Stimulated activated CD8-positive, alpha-beta memory T cell treated with anti-CD3 and anti-CD28 coated beads, Interleukin-7, amount 100 ng/mL, for 24 hours (primary cell): Measurements from ENCODE around the gene IFITM5.
A peak's percentile ranks its signal among the peaks of the same experiment; 100 is the strongest.

ENCODE experiments used
- DNase-seq: peaks from one replicate; pipeline ENCODE4 v3.0.0-alpha.2; 2020; ENCODE audit warnings: low read depth

IFITM5 gene

DNA sequence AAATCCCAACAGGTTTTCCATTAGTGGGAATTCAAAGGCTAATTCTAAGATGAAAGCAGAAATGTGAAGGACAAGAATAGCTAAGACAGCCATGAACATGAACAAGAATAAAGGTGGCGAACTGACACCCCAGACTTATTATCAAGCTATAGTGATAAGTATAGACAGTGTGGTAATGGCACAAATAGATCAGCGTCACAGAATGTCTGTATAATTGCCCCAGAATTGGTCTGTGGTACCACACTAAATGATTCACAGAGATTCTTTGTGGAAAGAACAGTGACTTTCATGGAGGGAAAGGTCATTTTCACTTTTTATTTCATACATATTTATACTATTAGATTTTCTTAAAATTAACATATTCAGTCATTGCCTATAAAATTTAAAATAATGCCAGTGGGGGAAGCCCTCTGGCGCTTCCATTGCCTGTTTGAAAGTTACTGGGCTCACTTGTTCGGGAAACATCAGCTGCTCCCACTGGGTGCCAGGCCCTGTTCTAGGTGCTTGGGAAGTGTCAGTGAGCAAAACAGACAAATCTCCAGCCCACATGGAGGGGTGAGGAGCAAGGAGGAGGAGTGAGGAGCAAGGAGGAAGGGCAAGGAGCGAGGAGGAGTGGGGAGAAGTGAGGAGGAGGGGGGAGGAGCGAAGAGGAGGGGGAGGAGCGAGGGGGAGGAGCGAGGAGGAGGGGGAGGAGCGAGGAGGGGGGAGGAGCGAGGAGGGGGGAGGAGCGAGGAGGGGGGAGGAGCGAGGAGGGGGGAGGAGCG, 32.5 kb downstream of the IFITM5 start:
- DNase-seq: no peak

DNA sequence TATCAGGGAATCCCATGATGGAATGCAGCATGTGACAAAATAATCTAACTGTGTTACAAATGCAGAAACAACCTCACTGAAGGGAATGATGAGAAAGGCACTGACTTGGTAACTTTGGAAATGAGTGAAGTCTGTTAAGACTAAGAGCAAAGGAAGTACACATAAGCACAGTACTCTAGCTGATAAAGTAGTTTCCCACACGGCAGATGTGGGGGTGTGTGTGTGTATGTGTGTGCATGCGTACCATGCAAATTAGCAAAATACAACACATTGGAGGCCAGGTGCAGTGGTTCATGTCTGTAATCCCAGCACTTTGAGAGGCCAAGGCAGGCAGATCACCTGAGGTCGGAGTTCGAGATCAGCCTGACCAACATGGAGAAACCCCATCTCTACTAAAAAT, 37.7 kb downstream of the IFITM5 start:
- DNase-seq: no peak

DNA sequence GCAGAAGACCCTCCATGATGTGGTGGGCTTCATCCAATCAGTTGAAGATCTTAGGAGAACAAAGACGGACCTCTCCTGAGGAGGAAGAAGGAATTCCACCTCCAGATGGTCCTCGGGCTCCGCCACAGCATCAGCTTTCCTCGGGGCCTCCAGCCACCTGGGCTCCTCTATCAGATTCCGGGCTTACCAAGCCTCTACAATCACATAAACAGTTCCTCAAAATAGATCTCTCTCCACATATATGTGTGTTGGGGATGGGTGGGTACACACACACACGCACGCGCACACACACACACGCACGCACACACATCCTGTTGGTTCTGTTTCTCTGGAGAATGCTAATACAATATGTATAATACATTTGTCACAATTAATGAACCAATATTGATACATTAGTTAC, 39.9 kb downstream of the IFITM5 start:
- no peak for DNase-seq

DNA sequence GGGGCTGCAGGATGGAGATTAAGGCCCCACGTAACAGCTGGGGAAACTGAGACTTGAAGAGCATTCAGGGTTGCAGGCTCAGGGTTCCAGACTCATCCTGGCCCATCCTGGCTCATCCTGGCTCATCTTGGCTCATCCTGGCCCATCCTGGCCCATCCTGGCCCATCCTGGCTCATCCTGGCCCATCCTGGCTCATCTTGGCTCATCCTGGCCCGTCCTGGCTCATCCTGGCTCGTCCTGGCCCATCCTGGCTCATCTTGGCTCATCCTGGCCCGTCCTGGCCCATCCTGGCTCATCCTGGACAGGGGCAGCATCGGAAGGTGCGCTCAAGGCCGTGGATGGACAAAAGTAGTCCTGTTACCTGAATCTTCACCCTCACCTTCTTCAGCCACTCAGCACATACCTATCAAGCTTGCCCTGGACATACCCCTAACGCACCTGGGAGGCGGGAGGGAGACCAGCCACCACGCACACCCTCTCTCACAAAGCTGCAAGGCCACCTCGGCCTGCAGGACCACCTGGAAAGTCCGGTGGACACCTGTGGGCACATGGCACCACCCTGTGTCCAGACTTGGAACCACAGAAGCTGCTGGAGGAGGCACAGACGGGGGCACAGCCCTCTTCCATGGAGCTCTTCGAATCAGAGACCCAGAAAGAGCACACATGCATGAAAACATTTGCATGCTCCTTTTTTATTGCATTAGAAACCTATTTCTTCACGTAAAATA, 41.4 kb downstream of the IFITM5 start:
- DNase-seq: no peak

DNA sequence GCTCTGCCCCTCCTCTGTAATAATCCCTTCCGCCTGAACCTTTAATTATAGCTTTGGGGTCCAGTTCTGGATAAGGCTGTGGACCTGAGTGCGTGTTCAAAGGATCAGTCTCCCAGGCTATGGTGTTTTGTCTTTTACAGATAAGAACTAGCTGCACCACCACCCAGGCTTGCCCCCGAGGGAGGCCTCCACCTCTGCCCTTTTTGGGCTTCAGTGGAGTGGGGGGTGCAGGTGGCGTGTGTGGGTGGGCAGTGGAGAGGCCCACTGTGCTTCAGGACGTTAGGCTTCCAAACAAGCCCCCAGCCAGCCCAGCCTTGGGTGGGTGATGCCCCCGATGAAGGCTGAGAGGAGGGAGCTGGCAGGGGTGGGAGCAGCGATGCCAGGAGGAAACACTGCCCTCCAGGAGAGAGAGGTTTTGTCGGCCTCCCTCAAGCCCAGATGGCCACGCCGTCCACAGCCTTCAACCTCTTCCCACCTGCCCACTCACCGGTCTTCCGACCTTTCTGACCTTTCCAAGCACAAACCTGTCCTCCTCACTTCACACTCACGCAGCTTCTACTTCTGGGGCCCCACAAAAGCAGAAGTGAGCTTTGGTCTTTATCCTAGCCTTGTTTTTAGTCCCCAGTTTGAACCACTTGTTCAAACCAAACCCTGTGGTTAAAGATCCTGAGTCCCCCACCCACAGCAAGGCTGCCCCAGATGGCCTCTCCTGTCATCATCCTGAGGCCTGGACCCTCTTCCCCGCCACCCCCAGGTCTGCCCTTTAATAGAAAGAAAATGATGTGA, 42.2 kb downstream of the IFITM5 start:
- no peak for DNase-seq

DNA sequence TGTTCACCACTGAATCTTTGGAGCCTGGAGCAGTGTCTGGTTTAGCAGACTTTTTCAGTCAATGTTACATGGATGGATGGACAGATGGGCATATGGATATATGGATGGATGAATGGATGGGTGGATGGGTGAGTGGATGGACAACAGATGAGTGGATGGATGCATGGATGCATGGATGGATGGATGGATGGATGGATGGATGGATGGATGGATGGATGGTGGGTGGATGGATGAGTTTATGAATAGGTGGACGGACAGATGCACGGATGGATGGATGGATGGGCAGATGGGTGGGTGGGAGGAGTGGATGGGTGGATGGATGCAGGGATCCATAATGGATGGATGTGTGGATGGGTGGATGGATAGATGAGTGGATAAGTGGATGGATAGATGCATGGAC, 43.5 kb downstream of the IFITM5 start:
- DNase-seq: no peak

DNA sequence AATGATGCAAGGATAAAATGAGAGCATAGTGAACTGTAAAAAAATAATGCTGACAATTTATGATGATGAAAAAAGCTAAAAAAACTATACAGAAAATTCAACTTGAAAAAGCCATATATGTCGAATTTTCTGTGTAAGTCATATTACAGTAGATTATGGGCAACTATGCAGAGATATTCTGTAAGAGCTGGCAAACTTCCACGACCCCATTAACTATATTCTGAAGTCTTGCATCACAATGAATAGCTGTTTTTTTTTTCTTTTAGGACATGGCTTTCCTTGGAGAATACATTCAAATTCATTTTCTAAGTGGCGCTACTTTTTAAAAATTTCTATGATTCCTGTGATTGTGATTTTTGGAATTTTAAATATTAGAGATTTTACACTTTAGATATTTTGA, 44.1 kb downstream of the IFITM5 start:
- DNase-seq: no peak

DNA sequence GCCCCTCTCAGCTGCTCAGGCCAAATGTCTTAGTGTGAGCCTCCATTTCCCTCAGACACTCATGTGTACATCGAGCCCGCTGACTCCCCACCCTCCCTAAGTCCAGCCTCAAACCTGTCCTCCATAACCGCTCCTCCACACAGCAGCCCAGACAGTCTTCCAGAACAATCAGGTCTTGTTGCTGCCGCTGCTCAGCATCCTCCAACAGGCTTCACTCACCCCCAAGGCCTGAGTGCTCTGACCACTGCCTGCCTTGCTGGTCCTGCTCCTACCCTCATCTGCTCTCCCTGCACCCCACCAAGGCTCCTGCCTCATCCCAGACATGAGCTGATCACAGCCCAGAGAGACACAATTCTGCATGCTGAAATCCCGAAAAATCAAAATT, 45.4 kb downstream of the IFITM5 start:
- no peak for DNase-seq

DNA sequence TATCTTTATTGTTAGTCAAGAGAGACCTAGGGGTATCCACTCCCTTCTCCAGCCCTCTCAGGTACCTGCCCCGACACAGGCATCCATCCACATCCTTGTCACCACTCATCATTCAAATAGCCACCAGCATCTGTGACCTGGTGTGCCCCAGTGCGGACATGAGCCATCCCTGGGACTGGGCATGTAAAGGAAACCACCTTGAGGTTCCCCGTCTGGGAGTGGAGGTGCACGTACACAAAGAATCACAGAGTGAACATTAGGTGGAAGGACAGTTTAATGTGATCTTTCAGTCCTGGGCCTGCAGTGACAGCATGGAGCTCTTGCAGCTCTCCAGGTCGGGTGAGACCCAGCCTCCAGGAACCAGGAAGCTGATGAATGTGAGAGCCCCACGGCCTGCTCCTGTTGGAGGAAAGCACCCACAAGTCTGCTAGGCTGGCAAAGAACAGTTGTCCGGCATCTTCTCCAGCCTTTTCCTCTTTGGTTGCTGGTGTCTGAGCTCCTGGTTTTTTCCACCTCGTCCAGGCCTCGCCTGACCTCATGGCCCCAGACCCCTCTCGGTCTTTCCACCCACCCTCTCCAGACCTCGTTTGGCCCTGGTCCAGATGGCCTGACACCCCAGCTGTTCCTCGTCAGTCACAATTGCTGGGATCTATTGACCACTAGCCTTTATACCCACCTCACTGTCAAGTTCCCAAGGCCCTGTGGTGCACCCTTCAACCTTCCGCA, 46.0 kb downstream of the IFITM5 start:
- DNase-seq: no peak

DNA sequence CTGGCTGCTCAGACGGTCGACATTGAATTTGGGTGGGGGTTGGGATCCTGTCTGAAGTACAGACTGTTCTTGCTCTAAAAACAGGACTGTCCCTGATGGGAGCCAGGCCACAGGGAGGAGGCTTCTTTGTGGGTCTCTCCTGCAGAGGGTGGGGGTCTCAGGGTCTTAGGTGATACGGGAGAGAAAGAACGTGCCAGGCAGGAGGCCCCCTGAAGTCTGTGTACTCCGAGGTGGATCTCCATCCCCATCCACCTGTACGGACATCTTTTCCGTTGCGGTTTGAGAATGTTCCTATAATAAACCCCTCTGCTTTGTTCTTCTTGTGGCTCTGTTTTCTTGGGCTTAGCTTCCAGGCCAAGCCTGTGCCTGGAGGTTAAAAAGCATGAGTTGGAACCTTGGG, 46.7 kb downstream of the IFITM5 start:
- DNase-seq: no peak

DNA sequence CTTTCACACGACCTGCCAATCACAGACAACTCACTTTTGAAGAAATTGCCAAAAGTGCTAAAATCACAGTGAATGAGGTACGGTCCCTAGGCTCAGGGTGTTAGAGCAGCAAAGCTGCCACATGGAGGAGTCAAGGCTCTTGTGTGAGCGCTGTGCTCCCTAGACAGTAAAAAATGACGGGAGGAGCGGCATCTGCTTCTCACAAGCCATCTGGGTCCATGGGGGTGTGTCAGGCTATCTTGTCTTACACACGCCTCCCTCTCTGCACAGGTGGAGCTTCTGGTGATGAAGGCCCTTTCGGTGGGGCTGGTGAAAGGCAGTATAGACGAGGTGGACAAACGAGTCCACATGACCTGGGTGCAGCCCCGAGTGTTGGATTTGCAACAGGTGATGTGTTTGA, 47.8 kb downstream of the IFITM5 start:
- DNase-seq: no peak

DNA sequence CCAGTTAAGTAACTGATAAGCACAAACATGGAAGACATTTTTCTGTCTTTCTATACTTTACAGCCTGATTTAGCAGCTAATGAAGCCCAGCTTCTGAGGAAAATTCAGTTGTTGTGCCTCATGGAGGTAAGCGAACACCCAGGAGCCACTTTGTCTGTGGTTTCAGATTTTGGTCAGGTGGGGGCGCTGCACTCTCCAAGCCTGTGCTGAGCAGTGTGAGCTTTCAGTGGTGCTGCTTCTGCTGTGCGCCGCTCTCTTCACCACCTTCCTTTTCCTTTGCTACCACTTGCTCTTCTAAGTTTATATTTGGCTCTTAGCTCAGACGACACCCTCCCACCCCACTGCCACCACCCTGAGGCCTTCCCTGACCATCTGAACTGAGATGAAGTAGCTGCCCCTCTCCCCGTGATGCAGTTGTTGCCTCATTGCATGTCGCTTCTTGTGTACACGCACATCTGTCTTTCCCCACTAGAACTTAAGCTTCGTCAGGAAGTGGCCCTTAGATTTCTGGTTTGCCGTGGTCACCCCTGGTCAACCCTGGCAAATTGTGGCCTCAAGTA, 48.5 kb downstream of the IFITM5 start:
- peak; percentile 59 for DNase-seq

DNA sequence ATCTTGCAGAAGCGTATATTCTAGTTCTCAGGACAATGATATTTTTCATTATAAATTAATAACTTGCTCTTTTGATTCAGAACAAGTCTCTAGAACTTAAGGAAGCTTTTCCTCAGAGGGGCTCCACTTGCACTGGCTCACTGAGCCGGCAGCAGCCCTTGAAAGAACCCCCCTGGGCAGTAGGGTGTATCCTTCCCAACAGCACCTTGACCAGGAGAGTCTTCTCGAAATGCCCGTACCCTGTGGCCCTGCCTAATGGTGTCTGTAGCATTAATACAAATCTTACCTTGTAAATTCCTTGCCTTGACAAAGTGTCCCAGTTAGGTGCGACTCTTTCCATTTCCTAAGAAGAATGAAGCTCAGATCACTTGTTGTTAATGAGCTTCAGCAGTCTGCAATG, 49.1 kb downstream of the IFITM5 start:
- DNase-seq: no peak

DNA sequence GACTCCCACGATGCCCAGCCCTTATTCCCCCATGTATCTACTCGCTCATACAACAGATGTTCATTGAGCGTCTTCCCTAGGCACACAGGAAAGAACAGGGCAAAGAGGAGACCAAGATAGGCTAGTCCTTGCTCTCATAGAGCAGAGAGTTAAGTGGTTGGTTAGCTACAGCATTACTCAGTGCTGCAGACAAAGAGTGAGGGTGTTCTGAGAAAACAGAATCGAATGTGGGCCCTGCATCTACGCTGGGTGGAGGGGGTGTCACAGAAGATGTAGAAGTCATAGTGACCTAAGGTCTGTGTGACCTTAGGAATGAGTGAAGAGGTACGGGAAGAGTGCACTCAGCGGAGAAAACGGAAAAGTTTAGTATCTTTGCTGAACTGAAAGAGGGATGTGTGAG, 50.3 kb downstream of the IFITM5 start:
- DNase-seq: no peak
